Measurements from ENCODE around the gene NABP1. TPM values are rescaled to one million over a fixed set of nuclear protein-coding genes. Genes with fewer than 3 reads are reported as not detected.

The NABP1 gene
- total and polyA plus RNA-seq, 10 of the 15 experiments (the other 5 are each of a cell fraction or from before 2014, with no cell fraction given) = 22.9 to 65.7 (median 39.9) TPM

GRCh38 chr2:191715471-191715870 is 37.5 kb downstream of the NABP1 start:
- H3K27me3 ChIP-seq (replicated peaks in 1 of 2; ENCODE audit: control insufficient read depth in 2 of 2, insufficient read depth in 2 of 2, low read length in 1 of 2) = no peaks in the 10 kb centered on the region
- WGBS (ENCODE audit: insufficient coverage, insufficient replicate concordance, low lambda C conversion rate, missing lambda C conversion rate) = 94% methylated on average over 2 of the region's 2 CpGs
- no peak overlapping the region for H2AFZ ChIP-seq (ENCODE audit: control insufficient read depth, low read depth, low read length)
- H3K4me2 ChIP-seq (ENCODE audit: control insufficient read depth, insufficient read depth) = no peak overlapping the region
- FAIRE-seq = no peak
- RAD21 ChIA-PET (ENCODE audit: unreplicated experiment) = interaction anchor here (1.3 to 1.4 kb wide), 2 partner anchors 43 to 96 kb away, joined by 3 read pairs; no protein-coding TSS in a partner anchor
- in situ Hi-C loops (cut with MboI) = no loop called here
- CTCF ChIA-PET = interaction anchor here (0.9 to 1.8 kb wide), 10 partner anchors 9 to 665 kb away, joined by 3 to 7 read pairs (median 3); no protein-coding TSS in a partner anchor
- no TSS peak for BruUV-seq (replicated peaks)
- H3K9me3 ChIP-seq (replicated peaks; ENCODE audit: control insufficient read depth, insufficient read depth, low read length) = no peaks in the 10 kb centered on the region
- no peaks in the 10 kb centered on the region for H4K20me1 ChIP-seq (ENCODE audit: control insufficient read depth, insufficient read depth)
- no peak for ATAC-seq
- H3K36me3 ChIP-seq (ENCODE audit: control insufficient read depth in 2 of 2, insufficient read depth in 2 of 2, low read length in 1 of 2) = no peaks in the 10 kb centered on the region
- TF ChIP-seq ETV6 (conservative IDR thresholded peaks at IDR 0.05 in 1 of 2, IDR thresholded peaks at IDR 0.05 in 1 of 2; ENCODE audit: borderline replicate concordance in 1 of 2, low read depth in 1 of 2) (no peak), MAX (IDR thresholded peaks at IDR 0.05; ENCODE audit: low read depth, low read length) (no peak), PBX3 (IDR thresholded peaks at IDR 0.05; ENCODE audit: insufficient replicate concordance, low read depth, low read length) (no peak), IKZF2 (IDR thresholded peaks at IDR 0.05) (no peak), SREBF2 (IDR thresholded peaks at IDR 0.05; ENCODE audit: low read length) (no peak), PAX8 (IDR thresholded peaks at IDR 0.05) (no peak), ZBTB11 (CRISPR knock-in tag; IDR thresholded peaks at IDR 0.05) (no peak), TARDBP (IDR thresholded peaks at IDR 0.05; ENCODE audit: borderline replicate concordance) (no peak), TCF12 (IDR thresholded peaks at IDR 0.05; ENCODE audit: low read depth, low read length) (no peak), RAD51 (IDR thresholded peaks at IDR 0.05) (no peak), CBX5 (IDR thresholded peaks at IDR 0.05; ENCODE audit: low read depth) (no peak), RAD21 (IDR thresholded peaks at IDR 0.05; ENCODE audit: insufficient read depth, low read depth, low read length) (no peak)
- no peak overlapping the region for H3K9ac ChIP-seq (ENCODE audit: control insufficient read depth, insufficient read depth, low read length)
- DNase-seq (ENCODE audit: low read depth, low spot score) = no peak
- no peaks in the 10 kb centered on the region for H3K4me1 ChIP-seq (ENCODE audit: control insufficient read depth, insufficient read depth, low read length)
- SMC1A ChIA-PET (ENCODE audit: uncharacterized antibody, unreplicated experiment) = interaction anchor here (0.9 to 1.5 kb wide), 11 partner anchors 9 to 447 kb away, joined by 3 to 5 read pairs (median 3); no protein-coding TSS in a partner anchor
- H3K4me3 ChIP-seq = no peak overlapping the region
- POLR2A ChIA-PET = no interaction called here
- H3K27ac ChIP-seq (ENCODE audit: control insufficient read depth, insufficient read depth) = no peak overlapping the region
- intact Hi-C loops (cut with micrococcal nuclease; ENCODE audit: unreplicated experiment) = no loop called here
- no peaks in the 10 kb centered on the region for H3K79me2 ChIP-seq (ENCODE audit: control insufficient read depth, insufficient read depth, low read length)
